GM23338 (cell line): ENCODE measurements around the gene SNX15. TPM values are rescaled to one million over a fixed set of nuclear protein-coding genes. Genes with fewer than 3 reads are reported as not detected.

ENCODE experiments used
- ATAC-seq: fragments of 200-7000 bp; cut with Tn5 transposase; 3 replicates; pipeline ENCODE4 v1.9.1; 2020
- DNase-seq: peaks from one replicate; pipeline ENCODE4 v3.0.0-alpha.2; 2015; ENCODE audit warnings: low spot score
- H2AFZ ChIP-seq: fragments of 200-600 bp; sonication (generic); 2 replicates; pipeline ENCODE4 v1.8.0; 2016; ENCODE audit warnings: antibody characterized with exemption, mild to moderate bottlenecking, moderate library complexity
- H3F3A ChIP-seq: fragments of 200-600 bp; sonication (generic); replicated peaks from 2 replicates; pipeline ENCODE4 v1.8.0; 2017; ENCODE audit warnings: antibody characterized with exemption, mixed run types, low read depth
- H3K27ac ChIP-seq: fragments of 200-600 bp; sonication (generic); 2 replicates; pipeline ENCODE4 v1.6.1; 2016; ENCODE audit warnings: low read depth
- H3K27me3 ChIP-seq: fragments of 200-600 bp; sonication (generic); 2 replicates; pipeline ENCODE4 v1.8.0; 2016; ENCODE audit warnings: mild to moderate bottlenecking, mixed run types, moderate library complexity; ENCODE audit not compliant: insufficient read depth
- H3K36me3 ChIP-seq: fragments of 200-600 bp; sonication (generic); 2 replicates; pipeline ENCODE4 v1.8.0; 2016; ENCODE audit warnings: mild to moderate bottlenecking; ENCODE audit not compliant: insufficient read depth
- H3K4me1 ChIP-seq: fragments of 200-600 bp; sonication (generic); 2 replicates; pipeline ENCODE4 v1.8.0; 2016; ENCODE audit warnings: mild to moderate bottlenecking, moderate library complexity; ENCODE audit not compliant: insufficient read depth
- H3K4me2 ChIP-seq: fragments of 200-600 bp; sonication (generic); 2 replicates; pipeline ENCODE4 v1.7.1; 2017; ENCODE audit warnings: mixed run types
- H3K4me3 ChIP-seq: fragments of 200-600 bp; sonication (generic); 2 replicates; pipeline ENCODE4 v1.6.1; 2016; ENCODE audit warnings: mixed run types
- H3K79me2 ChIP-seq: fragments of 200-600 bp; sonication (generic); replicated peaks from 2 replicates; pipeline ENCODE4 v1.8.0; 2017; ENCODE audit warnings: mild to moderate bottlenecking; ENCODE audit not compliant: insufficient read depth
- H3K9me2 ChIP-seq: fragments of 200-600 bp; sonication (generic); 2 replicates; pipeline ENCODE4 v1.8.0; 2017; ENCODE audit not compliant: insufficient read depth
- H4K20me1 ChIP-seq: fragments of 200-600 bp; sonication (generic); replicated peaks from 2 replicates; pipeline ENCODE4 v1.8.0; 2017; ENCODE audit warnings: mild to moderate bottlenecking; ENCODE audit not compliant: insufficient read depth
- H3K27ac Mint-ChIP-seq: 2 replicates; pipeline ENCODE4 v1.8.0; 2020; ENCODE audit warnings: inconsistent platforms, mild to moderate bottlenecking, moderate library complexity, mixed read lengths
- H3K27me3 Mint-ChIP-seq: 3 replicates; pipeline ENCODE4 v1.8.0; 2022; ENCODE audit warnings: low read depth, mild to moderate bottlenecking, moderate library complexity, mixed read lengths, inconsistent platforms; ENCODE audit not compliant: insufficient read depth, poor library complexity
- H3K36me3 Mint-ChIP-seq: 3 replicates; pipeline ENCODE4 v1.8.0; 2021; ENCODE audit warnings: low read depth, mild to moderate bottlenecking, inconsistent platforms, moderate library complexity, mixed read lengths
- H3K4me1 Mint-ChIP-seq: 3 replicates; pipeline ENCODE4 v1.8.0; 2020; ENCODE audit warnings: mild to moderate bottlenecking, inconsistent platforms, mixed read lengths
- H3K4me3 Mint-ChIP-seq: 3 replicates; pipeline ENCODE4 v1.8.0; 2021; ENCODE audit warnings: moderate library complexity, mild to moderate bottlenecking, inconsistent platforms, mixed read lengths
- H3K9me3 Mint-ChIP-seq: 3 replicates; pipeline ENCODE4 v1.8.0; 2020; ENCODE audit warnings: moderate library complexity, mild to moderate bottlenecking, inconsistent platforms, mixed read lengths
- CREB1 ChIP-seq: fragments of 250-450 bp; sonication (Bioruptor Pico); IDR thresholded peaks from 2 replicates; pipeline ENCODE4 v1.5.0; 2020; ENCODE audit warnings: low read depth, mild to moderate bottlenecking, moderate library complexity
- CTCF ChIP-seq, 2 experiments: fragments of 200-600 bp in 1 of 2; sonication (generic) in 1 of 2; conservative IDR thresholded peaks; 2 replicates each; pipeline versions ENCODE4 v1.5.1 to v1.6.1; 2016 to 2017; ENCODE audit warnings: antibody characterized with exemption in 2 of 2, low read depth in 2 of 2, mild to moderate bottlenecking in 2 of 2, moderate library complexity in 1 of 2
- ETS1 ChIP-seq: IDR thresholded peaks from 2 replicates; pipeline ENCODE4 v1.6.1; 2016; ENCODE audit warnings: antibody characterized with exemption
- EZH2 ChIP-seq: fragments of 200-600 bp; sonication (generic); IDR thresholded peaks from one replicate; pipeline ENCODE4 v1.8.0; 2017; ENCODE audit warnings: antibody characterized with exemption, mild to moderate bottlenecking, low read depth; ENCODE audit not compliant: unreplicated experiment
- EZH2phosphoT487 ChIP-seq: fragments of 200-600 bp; sonication (generic); IDR thresholded peaks from one replicate; pipeline ENCODE4 v1.8.1; 2018; ENCODE audit warnings: antibody characterized with exemption; ENCODE audit not compliant: unreplicated experiment
- JUNB ChIP-seq: IDR thresholded peaks from one replicate; pipeline ENCODE4 v1.6.1; 2016; ENCODE audit warnings: antibody characterized with exemption; ENCODE audit not compliant: unreplicated experiment
- NANOG ChIP-seq: IDR thresholded peaks from 2 replicates; pipeline ENCODE4 v1.6.1; 2016; ENCODE audit warnings: antibody characterized with exemption, borderline replicate concordance
- REST ChIP-seq: IDR thresholded peaks from one replicate; pipeline ENCODE4 v1.6.1; 2018; ENCODE audit warnings: antibody characterized with exemption; ENCODE audit not compliant: unreplicated experiment
- STAT1 ChIP-seq: IDR thresholded peaks from one replicate; pipeline ENCODE4 v1.6.1; 2016; ENCODE audit warnings: antibody characterized with exemption; ENCODE audit not compliant: unreplicated experiment
- ZNF114 ChIP-seq: fragments of 250-450 bp; sonication (Bioruptor Pico); IDR thresholded peaks from 2 replicates; pipeline ENCODE4 v1.5.0; 2020; ENCODE audit warnings: mild to moderate bottlenecking, moderate library complexity
- ZNF331 ChIP-seq: fragments of 250-450 bp; sonication (Bioruptor Pico); IDR thresholded peaks from 2 replicates; pipeline ENCODE4 v1.5.0; 2020; ENCODE audit warnings: low read depth, mild to moderate bottlenecking, moderate library complexity
- polyA plus RNA-seq: library from polyadenylated mRNA; unstranded; fragments of >200 nt; fragmentation: Nextera tagmentation; extraction: Ambion mirVana; gene quantifications from 2 replicates; pipeline ENCODE4 v1.2.1, GENCODE V29; 2016
- total RNA-seq: library from RNA; depleted of rRNA; stranded (reverse); fragments of >200 nt; shearing (Covaris generic); gene quantifications from 2 replicates; pipeline ENCODE4 v1.2.3, GENCODE V29; 2014

SNX15 gene
- total and polyA plus RNA-seq, 2 experiments from 2014 or later: 13.0 to 21.4 TPM

- no peak for TF ChIP-seq ETS1
- no peak for TF ChIP-seq STAT1
These were observed 45.4 kb downstream of the SNX15 start (continued) for GRCh38 chr11:65072631-65072966.

GRCh38 chr11:65077451-65077850, 50.2 kb downstream of the SNX15 start:
- Histone ChIP-seq H3K36me3 (peaks cover 16% of the 10 kb centered on the region), H3K4me2 (no peak overlapping the region), H4K20me1 (peaks cover 35% of the 10 kb centered on the region), H3K4me1 (peaks cover 1% of the 10 kb centered on the region; the same call in 1 of the 2 replicates), H2AFZ (no peak overlapping the region), H3K9me2 (no peaks in the 10 kb centered on the region), H3K27ac (no peak overlapping the region), H3K4me3 (no peak overlapping the region), H3K79me2 (peaks cover 43% of the 10 kb centered on the region), H3K27me3 (no peaks in the 10 kb centered on the region), H3F3A (peaks cover 26% of the 10 kb centered on the region; the same call in 1 of the 2 replicates)
- H3K4me3 Mint-ChIP-seq: no peak overlapping the region; the same call in 2 of the 3 replicates
- H3K27ac Mint-ChIP-seq: no peak overlapping the region
- H3K36me3 Mint-ChIP-seq: peaks cover 64% of the 10 kb centered on the region
- DNase-seq (no peak), ATAC-seq (no peak)
- no peak for TF ChIP-seq ZNF331 (CRISPR knock-in tag)
- no peak for TF ChIP-seq JUNB
- TF ChIP-seq CREB1 (CRISPR knock-in tag): no peak
- no peak for TF ChIP-seq EZH2
- no peak for TF ChIP-seq REST
- no peak for TF ChIP-seq NANOG
- TF ChIP-seq ZNF114 (CRISPR knock-in tag): no peak
- no peak for TF ChIP-seq STAT1
- no peak for TF ChIP-seq EZH2phosphoT487
- peaks cover 10% of the 10 kb centered on the region for H3K27me3 Mint-ChIP-seq
- H3K9me3 Mint-ChIP-seq: no peaks in the 10 kb centered on the region; the same call in 2 of the 3 replicates
- peaks cover 17% of the 10 kb centered on the region for H3K4me1 Mint-ChIP-seq

GRCh38 chr11:65078151-65078550, 50.9 kb downstream of the SNX15 start:
- no peaks in the 10 kb centered on the region for H3K9me2 ChIP-seq
- H3K36me3 ChIP-seq: peaks cover 16% of the 10 kb centered on the region
- DNase-seq (peak; percentile 80), ATAC-seq (peak; percentile 93)
- peaks cover 42% of the 10 kb centered on the region for H4K20me1 ChIP-seq
- H3K27me3 ChIP-seq: no peaks in the 10 kb centered on the region
- H3K27ac Mint-ChIP-seq: no peak overlapping the region
- peaks cover 8% of the 10 kb centered on the region; the same call in 1 of the 2 replicates for H3K4me1 ChIP-seq
- H3K36me3 Mint-ChIP-seq: peaks cover 69% of the 10 kb centered on the region
- no peak overlapping the region for H2AFZ ChIP-seq
- H3K4me3 ChIP-seq: no peak overlapping the region
- TF ChIP-seq JUNB: no peak
- TF ChIP-seq ZNF114 (CRISPR knock-in tag): no peak
- no peak for TF ChIP-seq EZH2
- TF ChIP-seq EZH2phosphoT487: no peak
- TF ChIP-seq CTCF (conservative IDR thresholded peaks at IDR 0.05; ENCODE audit: low read depth in 2 of 2): peak; percentile 63 to 66
- peaks cover 50% of the 10 kb centered on the region for H3K79me2 ChIP-seq
- peaks cover 23% of the 10 kb centered on the region for H3K4me1 Mint-ChIP-seq
- H3K4me3 Mint-ChIP-seq: no peak overlapping the region
- peaks cover 29% of the 10 kb centered on the region; the same call in 1 of the 2 replicates for H3F3A ChIP-seq
- H3K4me2 ChIP-seq: no peak overlapping the region
- H3K9me3 Mint-ChIP-seq: no peaks in the 10 kb centered on the region; the same call in 2 of the 3 replicates
- H3K27me3 Mint-ChIP-seq: peaks cover 8% of the 10 kb centered on the region
- H3K27ac ChIP-seq: peak overlapping the region; percentile 74; the same call in 1 of the 2 replicates
